Vagina (tissue), 2 donors: ENCODE measurements around the gene CLIP4. TPM values are rescaled to one million over a fixed set of nuclear protein-coding genes. Genes with fewer than 3 reads are reported as not detected.

ENCODE experiments used
- DNase-seq, 2 donors: peaks; one replicate each; pipeline ENCODE4 v3.0.0-alpha.2; 2017; ENCODE audit errors: extremely low spot score in 2 of 2
- H3K27ac ChIP-seq: fragments of 200-600 bp; sonication (generic); one replicate; pipeline ENCODE4 v1.5.1; 2019
- H3K27me3 ChIP-seq: fragments of 200-600 bp; sonication (generic); one replicate; pipeline ENCODE4 v1.5.1; 2019
- H3K36me3 ChIP-seq, 2 donors: fragments of 200-600 bp; sonication (generic); one replicate each; pipeline ENCODE4 v1.5.1; 2017 to 2019
- H3K4me1 ChIP-seq: fragments of 200-600 bp; sonication (generic); one replicate; pipeline ENCODE4 v1.5.1; 2019
- H3K4me3 ChIP-seq, 2 donors: fragments of 200-600 bp; sonication (generic); 1 replicate in 1 of 2; 2 replicates in 1 of 2; pipeline ENCODE4 v1.5.1; 2016 to 2019
- H3K9me3 ChIP-seq: fragments of 200-600 bp; sonication (generic); one replicate; pipeline ENCODE4 v1.5.1; 2019
- POLR2A ChIP-seq, 2 donors: fragments of 450-650 bp; IDR thresholded peaks; one replicate each; pipeline ENCODE4 v1.6.1; 2017; ENCODE audit warnings: antibody characterized with exemption in 2 of 2, mild to moderate bottlenecking in 2 of 2, moderate library complexity in 2 of 2
- POLR2AphosphoS5 ChIP-seq, 2 donors: sonication (generic); formaldehyde crosslinking; IDR thresholded peaks; one replicate each; pipeline ENCODE4 v1.9.0; 2017; ENCODE audit warnings: antibody characterized with exemption in 2 of 2, mild to moderate bottlenecking in 2 of 2, low read depth in 1 of 2; ENCODE audit not compliant: insufficient read depth in 1 of 2
- intact Hi-C: fragments of 100-400 bp; cut with DNase I; formaldehyde crosslinking; loops from one replicate; pipeline ENCODE4 v1.15.1; 2023
- total RNA-seq: library from RNA; depleted of rRNA; stranded (reverse); fragments of >200 nt; gene quantifications from one replicate; pipeline ENCODE4 v1.2.3, GENCODE V29; 2016
- TF ChIP-seq, protein P1 (sequence below), 3 experiments: fragments of 450-650 bp in 2 of 3; fragments of 200-600 bp in 1 of 3; sonication (generic) in 1 of 3; IDR thresholded peaks; one replicate each; pipeline ENCODE4 v1.5.1; 2017 to 2019; ENCODE audit warnings: antibody characterized with exemption in 3 of 3, mild to moderate bottlenecking in 2 of 3, moderate library complexity in 2 of 3

Gene CLIP4
- total RNA-seq, 1 donor from 2014 or later, result 63.1 TPM

DNA sequence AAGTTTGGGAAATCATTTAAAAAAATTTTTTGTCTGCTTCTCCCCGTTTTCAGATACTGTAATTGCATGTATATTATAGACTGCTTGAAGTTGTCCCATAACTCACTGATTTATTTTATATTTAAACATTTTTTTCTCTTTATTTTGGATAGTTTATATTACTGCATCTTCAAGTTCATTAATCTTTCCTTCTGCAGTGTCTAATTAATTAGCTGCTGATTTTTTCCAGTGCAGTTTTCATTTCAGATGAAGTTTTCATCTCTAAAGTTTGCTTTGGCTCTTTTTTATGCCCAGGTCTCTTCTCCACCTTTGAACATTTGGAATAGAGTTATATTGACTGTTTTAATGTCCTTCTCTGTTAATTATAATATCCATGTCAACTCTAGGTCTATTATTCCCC is 9.3 kb downstream of the CLIP4 start:
- H3K4me1 ChIP-seq, result peaks cover 21% of the 10 kb centered on the region

GRCh38 chr2:29129586-29130281 is 14.5 kb downstream of the CLIP4 start:
- intact Hi-C loops, result no loop called here
- peaks cover 0 to 26% of the 10 kb centered on the region in 2 donors for H3K36me3 ChIP-seq
- TF ChIP-seq POLR2AphosphoS5 (IDR thresholded peaks at IDR 0.05; ENCODE audit: insufficient read depth in 1 of 2, low read depth in 1 of 2) (no peak), POLR2A (IDR thresholded peaks at IDR 0.05) (no peak)
- TF ChIP-seq, protein P1, sequence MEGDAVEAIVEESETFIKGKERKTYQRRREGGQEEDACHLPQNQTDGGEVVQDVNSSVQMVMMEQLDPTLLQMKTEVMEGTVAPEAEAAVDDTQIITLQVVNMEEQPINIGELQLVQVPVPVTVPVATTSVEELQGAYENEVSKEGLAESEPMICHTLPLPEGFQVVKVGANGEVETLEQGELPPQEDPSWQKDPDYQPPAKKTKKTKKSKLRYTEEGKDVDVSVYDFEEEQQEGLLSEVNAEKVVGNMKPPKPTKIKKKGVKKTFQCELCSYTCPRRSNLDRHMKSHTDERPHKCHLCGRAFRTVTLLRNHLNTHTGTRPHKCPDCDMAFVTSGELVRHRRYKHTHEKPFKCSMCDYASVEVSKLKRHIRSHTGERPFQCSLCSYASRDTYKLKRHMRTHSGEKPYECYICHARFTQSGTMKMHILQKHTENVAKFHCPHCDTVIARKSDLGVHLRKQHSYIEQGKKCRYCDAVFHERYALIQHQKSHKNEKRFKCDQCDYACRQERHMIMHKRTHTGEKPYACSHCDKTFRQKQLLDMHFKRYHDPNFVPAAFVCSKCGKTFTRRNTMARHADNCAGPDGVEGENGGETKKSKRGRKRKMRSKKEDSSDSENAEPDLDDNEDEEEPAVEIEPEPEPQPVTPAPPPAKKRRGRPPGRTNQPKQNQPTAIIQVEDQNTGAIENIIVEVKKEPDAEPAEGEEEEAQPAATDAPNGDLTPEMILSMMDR (IDR thresholded peaks at IDR 0.05), result no peak
- peaks cover 23% of the 10 kb centered on the region for H3K4me1 ChIP-seq
- DNase-seq, result no peak
- H3K4me3 ChIP-seq, result no peak overlapping the region
- H3K27ac ChIP-seq, result peak overlapping the region; percentile 35
- H3K27me3 ChIP-seq, result no peaks in the 10 kb centered on the region
- H3K9me3 ChIP-seq, result no peaks in the 10 kb centered on the region

More for the DNA sequence above, 9.3 kb downstream of the CLIP4 start:
- Histone ChIP-seq H3K9me3 (no peaks in the 10 kb centered on the region), H3K36me3 (peaks cover 0 to 17% of the 10 kb centered on the region in 2 donors), H3K27me3 (no peaks in the 10 kb centered on the region), H3K27ac (no peak overlapping the region), H3K4me3 (no peak overlapping the region)
- no peak for TF ChIP-seq POLR2A (IDR thresholded peaks at IDR 0.05)
- no peak for TF ChIP-seq POLR2AphosphoS5 (IDR thresholded peaks at IDR 0.05; ENCODE audit: insufficient read depth in 1 of 2, low read depth in 1 of 2)
- TF ChIP-seq, protein P1 (IDR thresholded peaks at IDR 0.05), result no peak
- no peak for DNase-seq
- intact Hi-C loops, result no loop called here

DNA sequence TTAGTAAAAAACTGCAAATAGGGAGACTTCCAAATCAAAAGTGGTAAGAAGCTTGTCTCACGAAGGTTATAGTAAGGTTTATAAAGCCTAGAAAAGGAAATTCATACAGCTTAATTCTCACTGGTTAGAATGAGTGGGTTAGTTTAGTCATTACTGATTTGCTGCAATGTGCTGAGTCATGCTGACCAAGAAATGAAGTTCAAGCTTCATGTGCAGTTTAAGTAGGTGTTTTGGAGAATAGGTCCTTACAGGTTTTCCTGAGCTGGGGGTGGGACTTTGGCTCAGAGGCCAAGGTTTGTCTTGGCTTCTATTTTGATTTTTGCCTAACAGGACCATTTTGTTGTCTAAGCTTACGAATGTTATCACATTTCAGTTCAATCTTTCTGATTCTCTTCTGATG is 15.1 kb downstream of the CLIP4 start:
- intact Hi-C loops, result no loop called here
- peaks cover 0 to 21% of the 10 kb centered on the region in 2 donors for H3K36me3 ChIP-seq
- no peak for DNase-seq
- no peak overlapping the region for H3K4me3 ChIP-seq
- TF ChIP-seq POLR2AphosphoS5 (IDR thresholded peaks at IDR 0.05; ENCODE audit: insufficient read depth in 1 of 2, low read depth in 1 of 2), result peak in 1 of 2 donors; percentile 61
- no peak for TF ChIP-seq POLR2A (IDR thresholded peaks at IDR 0.05)
- H3K27me3 ChIP-seq, result no peaks in the 10 kb centered on the region
- H3K9me3 ChIP-seq, result no peaks in the 10 kb centered on the region
- H3K27ac ChIP-seq, result no peak overlapping the region
- peaks cover 23% of the 10 kb centered on the region for H3K4me1 ChIP-seq

GRCh38 chr2:29134933-29135332 is 19.7 kb downstream of the CLIP4 start:
- Histone ChIP-seq H3K27me3 (no peaks in the 10 kb centered on the region), H3K4me3 (no peak overlapping the region), H3K4me1 (peaks cover 9% of the 10 kb centered on the region), H3K9me3 (no peaks in the 10 kb centered on the region), H3K27ac (no peak overlapping the region), H3K36me3 (peaks cover 0 to 23% of the 10 kb centered on the region in 2 donors)
- intact Hi-C loops, result no loop called here
- no peak for TF ChIP-seq POLR2A (IDR thresholded peaks at IDR 0.05)
- TF ChIP-seq, protein P1 (IDR thresholded peaks at IDR 0.05), result no peak
- TF ChIP-seq POLR2AphosphoS5 (IDR thresholded peaks at IDR 0.05; ENCODE audit: insufficient read depth in 1 of 2, low read depth in 1 of 2), result no peak
- no peak for DNase-seq

- intact Hi-C loops, result no loop called here
- DNase-seq, result no peak
- H3K27me3 ChIP-seq, result no peaks in the 10 kb centered on the region
- H3K9me3 ChIP-seq, result no peaks in the 10 kb centered on the region
- peaks cover 0 to 13% of the 10 kb centered on the region in 2 donors for H3K36me3 ChIP-seq
- H3K27ac ChIP-seq, result no peak overlapping the region
- no peak overlapping the region for H3K4me3 ChIP-seq
- no peaks in the 10 kb centered on the region for H3K4me1 ChIP-seq
- TF ChIP-seq POLR2AphosphoS5 (IDR thresholded peaks at IDR 0.05; ENCODE audit: insufficient read depth in 1 of 2, low read depth in 1 of 2) (no peak), POLR2A (IDR thresholded peaks at IDR 0.05) (no peak)
- TF ChIP-seq, protein P1 (IDR thresholded peaks at IDR 0.05), result no peak
Measured at GRCh38 chr2:29139152-29139551, 23.9 kb downstream of the CLIP4 start.
